Measurements from ENCODE around the gene PTGDR.

- no peak for TF ChIP-seq POLR2A (IDR thresholded peaks at IDR 0.05)
- TF ChIP-seq CTCF (IDR thresholded peaks at IDR 0.05): no peak
These were observed 8.7 kb upstream of the PTGDR start for GRCh38 chr14:52258783-52259182.
